GM21825 (cell line): ENCODE data around the gene EPHA2.

Source experiments
- ATAC-seq: cut with Tn5 transposase; IDR thresholded peaks from one replicate; pipeline ENCODE4 v1.9.1; 2021; ENCODE audit warnings: mild to moderate bottlenecking, moderate library complexity; ENCODE audit not compliant: unreplicated experiment

The EPHA2 gene

GRCh38 chr1:16076031-16076864 lies 79.6 kb downstream of the EPHA2 start:
- ATAC-seq = no peak

GRCh38 chr1:16075337-16076030 lies 80.4 kb downstream of the EPHA2 start:
- no peak for ATAC-seq
